ENCODE data around the gene TRAF3.

TRAF3 gene

DNA sequence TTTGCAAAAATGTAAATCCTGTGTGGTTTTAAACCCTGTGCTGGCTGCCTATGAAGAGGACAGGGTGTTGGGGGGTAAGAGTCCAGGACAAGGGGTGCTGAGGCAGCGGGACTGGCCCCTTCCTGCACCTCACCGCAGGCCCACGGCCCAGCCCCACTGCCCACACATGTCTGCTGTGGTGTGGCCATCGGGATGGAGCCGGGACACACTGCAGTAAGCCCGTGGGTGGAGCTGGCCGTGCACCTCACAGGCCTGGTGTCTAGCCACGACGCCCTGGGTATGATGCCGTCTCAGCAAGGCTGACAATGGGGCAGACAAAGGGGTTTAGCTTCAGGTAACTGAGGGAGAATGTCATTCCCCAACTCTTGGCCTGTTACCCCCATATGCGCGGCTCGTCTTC, 164.8 kb downstream of the TRAF3 start:
- no peak for DNase-seq

DNA sequence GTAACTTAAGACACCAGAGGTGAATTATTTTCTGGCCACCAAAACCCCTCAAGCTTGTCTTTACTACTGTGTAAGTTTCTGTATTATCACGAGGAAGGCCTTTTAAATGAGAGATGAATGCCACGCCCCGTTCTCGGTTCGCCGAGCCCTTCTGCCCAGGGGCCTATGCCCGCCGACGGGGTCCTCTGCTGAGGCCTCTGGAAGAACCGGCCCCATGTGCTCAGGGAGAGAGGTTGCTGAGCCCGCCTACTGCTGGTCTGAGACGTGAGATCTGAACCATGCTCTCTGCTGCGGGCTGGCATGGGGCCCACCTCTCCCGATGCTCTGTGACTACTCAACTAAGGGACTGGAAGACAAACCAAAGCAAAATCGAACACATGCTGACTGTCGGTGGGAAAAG, 166.2 kb downstream of the TRAF3 start:
- no peak for DNase-seq

DNA sequence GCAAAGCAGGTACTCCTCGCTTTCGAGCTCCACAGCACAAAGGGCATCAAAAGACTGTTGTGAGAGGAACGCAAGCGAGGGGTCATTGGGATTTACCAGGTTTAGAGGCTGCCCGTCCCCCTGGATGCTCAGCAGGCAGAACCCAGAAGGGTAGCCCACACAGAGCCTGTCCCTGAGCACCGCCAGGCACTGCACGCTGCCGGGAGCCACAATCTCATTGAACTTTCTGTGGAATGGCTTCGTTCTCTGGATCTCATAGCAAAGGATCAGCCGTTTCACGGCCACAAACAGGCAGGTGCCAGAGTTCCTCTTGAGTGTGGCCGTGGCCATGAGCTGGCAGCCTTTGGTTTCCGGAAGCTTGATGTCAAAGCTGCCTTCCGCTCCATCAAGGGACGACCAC, 166.7 kb downstream of the TRAF3 start:
- DNase-seq, result no peak

DNA sequence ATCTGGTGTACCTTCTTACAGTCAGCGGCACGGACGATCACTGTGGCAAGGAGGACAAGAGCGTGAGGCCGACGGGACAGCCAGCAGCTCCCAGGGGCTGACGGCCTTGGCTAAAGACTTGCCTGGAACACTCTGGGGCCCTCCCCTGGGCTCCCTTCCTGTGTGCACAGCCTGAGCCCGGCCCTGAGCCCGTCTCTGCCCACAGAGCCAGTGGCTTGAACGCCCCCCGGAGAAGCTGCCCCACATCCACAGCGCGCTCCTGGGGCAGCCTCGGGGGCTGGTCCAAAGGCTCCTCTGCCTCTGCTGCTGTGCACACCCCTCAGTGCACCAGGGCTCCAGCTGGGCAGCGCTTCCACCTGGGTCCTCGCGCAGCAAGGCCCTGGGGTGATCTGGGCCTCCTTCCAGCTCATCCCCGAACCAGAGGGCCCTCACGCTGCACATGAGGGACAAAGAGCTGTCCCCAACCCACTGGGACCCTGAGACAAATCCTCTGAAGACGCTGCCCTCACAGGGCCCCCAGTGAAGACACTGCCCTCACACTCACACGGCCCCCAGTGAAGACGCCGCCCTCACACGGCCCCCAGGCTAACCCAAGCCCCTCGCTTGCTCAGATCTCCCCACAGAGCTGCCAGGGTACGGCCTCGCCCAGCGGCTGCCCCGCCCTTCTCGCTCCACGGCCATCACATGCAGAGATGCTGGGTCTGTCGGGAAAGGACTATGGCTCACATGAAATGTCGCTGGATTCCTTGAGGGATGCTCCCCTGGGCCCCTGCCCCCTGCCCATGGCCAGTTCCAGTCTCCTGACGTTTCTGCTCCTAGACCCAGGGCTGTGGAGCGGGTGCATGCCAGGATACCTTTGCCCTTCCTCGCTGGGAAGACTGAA, 167.4 kb downstream of the TRAF3 start:
- DNase-seq, result no peak

- DNase-seq, result no peak
These were observed 168.3 kb downstream of the TRAF3 start for GRCh38 chr14:102945346-102946130.

DNA sequence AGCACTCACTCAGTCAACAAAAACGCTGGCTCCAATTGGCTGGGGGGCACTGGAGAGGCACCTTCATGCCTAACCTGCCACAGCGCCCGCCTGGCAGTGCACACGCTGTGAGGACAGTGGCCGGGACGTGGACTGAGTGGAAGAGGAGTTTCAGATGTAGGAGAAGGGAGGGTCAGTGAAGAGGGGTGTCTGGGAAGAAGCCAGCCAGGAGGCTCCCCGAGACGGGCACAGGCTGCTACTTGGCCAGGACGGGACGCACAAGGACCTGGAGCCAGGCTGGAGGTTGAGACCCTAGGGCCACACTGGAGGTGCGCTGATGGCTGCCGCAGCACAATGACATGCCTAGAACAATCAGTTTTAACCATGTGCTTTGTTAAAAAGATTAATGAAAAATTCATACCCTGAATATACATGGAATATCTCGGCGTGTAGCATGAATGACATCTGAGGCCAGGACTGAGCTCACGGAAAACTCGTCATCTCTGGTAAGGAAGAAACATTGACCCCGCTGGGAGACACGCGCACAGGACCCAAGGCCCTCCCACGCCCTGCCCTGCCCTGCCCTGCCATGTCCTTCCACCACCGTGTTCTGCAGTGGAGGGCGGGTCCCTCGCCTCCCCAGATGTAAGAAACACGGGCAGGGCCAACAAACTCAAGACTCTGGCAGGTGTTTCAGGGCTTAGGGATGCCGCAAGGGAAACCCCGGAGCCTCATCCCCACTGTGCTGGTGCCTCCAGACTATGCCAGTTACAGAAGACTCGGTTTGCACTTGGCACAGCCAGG, 170.3 kb downstream of the TRAF3 start:
- no peak for DNase-seq

- no peak for DNase-seq
These were observed 171.4 kb downstream of the TRAF3 start for GRCh38 chr14:102948698-102949061.

DNA sequence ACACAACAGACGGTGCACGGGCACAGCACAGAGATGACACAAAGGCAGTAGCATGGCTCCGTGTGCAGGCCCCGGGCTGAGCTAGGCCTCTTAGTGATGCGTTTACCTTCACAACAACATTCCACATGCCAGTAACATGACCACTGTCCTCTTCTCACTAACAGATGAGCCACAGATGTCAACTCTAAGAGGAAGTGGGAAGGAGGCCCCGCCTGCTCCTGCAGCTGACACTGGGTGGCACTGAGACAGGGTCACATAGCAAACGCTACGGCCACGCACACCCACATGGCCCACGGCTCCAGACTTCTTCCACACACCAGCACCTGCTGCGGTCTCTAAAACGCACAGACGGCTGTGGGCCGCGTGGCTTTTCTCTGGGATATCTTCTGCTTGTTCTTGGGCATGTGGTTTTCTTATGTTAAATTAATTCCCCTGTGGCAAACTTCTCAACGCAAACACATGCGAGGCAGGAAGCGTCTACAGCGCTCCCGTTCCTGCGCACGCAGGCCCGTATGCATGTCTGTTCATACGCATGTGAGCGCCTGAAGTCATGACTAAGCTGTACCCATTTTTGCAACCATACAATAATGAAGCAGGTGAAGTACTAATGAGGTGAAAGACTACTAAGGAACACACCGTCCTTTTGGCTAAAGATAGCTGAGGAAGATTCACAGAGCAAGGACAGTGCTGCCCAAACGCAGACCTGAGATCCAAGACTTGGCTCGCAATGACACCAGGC, 172.0 kb downstream of the TRAF3 start:
- DNase-seq, result no peak

GRCh38 chr14:102949801-102950451, 172.7 kb downstream of the TRAF3 start:
- DNase-seq, result no peak

GRCh38 chr14:102951034-102951433, 173.8 kb downstream of the TRAF3 start:
- no peak for DNase-seq

DNA sequence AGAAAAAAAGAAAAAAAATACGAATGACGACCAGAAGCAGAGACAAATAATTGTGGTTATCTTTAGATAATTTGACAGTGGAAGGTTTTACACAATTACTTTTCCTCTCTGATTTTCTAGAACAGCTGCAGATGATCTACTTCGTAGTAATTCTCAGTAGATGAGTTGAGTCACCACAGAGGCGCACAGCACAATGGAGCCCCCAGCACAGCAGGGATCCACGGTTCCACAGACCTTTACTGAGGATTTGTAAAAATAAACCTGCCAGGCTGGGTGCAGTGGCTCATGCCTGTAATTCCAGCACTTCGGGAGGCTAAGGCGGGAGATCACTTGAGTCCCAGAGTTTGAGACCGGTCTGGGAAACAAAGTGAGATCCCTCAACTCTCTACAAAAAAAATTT, 174.6 kb downstream of the TRAF3 start:
- DNase-seq, result no peak

DNA sequence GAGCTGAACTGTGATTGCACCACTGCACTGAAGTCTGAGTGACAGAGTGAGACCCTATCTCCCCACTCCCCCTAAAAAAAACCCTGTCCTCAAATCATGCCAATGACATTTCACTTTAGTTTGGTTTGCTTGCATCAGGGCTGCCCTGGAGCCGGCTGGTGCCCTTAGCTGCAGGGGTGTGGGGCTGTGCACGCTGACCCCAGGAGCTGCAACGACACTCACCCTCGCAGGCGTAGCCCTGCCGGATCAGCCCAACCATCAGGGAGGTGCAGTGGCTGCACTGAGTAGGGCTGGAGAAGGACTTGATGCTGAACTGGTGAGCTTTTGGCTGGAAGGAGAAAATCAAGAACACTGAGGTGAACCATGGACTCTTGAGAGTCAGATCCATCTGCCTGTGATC, 175.0 kb downstream of the TRAF3 start:
- DNase-seq, result no peak

DNA sequence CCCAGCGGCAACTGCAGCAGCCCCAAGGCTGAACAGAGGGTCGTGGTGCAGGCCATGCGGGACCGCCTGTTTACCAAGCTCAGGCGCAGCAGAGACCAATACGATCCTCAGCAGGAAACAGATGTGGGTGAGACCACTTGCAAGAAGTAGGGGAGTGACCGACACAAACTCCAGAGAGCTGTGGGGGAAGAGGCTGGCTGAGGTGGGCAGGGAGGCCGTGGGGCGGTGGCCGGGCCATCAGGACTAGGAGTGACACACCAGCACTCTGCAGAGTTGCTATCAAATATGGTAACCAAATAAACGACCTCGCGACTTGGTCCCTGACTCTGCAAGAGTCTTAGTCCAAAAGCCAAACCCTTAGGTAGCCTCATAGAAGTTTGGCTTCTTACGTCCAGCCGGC, 175.9 kb downstream of the TRAF3 start:
- DNase-seq, result no peak

DNA sequence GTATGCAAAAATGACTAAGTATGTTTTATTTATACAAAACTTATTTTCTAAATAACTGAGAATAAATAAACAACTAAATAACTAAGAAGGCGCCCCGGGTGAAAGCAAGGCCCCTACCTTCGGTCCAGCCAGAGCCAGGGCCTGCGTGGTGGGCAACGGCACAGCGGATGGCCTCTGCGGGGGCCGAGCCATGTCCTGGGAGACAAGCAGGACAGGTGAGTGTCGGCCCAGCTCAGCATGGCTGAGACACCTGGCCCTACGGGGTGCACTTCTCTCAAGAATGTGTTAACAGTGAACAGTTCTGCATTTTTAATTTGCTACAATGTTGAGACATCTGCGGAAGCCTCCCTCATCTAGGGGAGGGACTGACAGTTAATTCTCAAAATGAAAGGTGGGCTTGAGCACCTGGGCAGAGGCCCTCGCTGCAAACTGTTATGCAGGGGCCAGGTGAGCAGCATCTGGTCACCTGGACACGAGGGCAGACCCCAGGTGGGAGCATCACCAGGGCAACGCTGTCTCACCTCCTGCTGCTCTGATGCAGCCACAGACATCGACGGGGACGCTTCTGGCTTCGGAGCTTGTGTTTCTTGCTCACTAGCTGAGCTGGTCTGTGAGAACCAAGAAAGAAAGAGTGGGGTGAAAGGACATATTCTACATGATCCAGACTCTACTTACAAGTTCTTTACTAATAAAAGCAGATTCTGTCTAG, 177.0 kb downstream of the TRAF3 start:
- no peak for DNase-seq

DNA sequence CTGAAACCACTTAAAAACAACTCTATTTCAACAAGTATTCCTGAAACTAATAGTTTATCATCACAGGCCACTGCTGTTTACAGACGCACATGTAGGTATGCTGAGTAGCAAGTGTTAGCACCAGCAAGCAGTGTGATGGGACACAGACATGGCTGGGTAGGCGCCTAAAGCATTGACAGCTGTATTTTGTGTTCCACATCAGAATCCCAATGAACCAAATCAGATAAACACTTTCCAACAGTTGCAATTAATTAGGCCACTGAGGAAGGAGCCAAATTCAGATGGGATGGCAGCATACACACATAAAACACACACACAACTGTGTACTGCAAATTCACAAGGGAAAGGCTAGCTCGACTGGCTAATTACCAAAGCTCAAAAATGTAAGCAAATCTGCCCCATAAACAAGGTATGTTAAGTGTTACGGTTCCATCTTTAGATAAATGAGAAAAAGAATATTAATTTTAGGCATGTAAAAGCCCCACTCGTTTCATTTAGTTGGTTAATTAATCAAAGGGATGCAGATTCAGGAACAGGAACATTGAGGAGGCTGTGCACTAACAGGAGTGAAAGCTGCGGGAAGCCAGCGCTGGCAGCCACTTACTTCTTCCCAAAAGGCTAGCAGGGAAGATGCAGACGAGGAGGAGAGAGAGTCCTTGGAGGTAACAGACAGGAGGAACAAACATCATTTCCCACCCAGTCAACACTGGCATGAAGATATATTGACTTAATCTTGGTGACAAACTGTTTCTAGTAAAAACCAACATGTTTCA, 178.6 kb downstream of the TRAF3 start:
- no peak for DNase-seq

DNA sequence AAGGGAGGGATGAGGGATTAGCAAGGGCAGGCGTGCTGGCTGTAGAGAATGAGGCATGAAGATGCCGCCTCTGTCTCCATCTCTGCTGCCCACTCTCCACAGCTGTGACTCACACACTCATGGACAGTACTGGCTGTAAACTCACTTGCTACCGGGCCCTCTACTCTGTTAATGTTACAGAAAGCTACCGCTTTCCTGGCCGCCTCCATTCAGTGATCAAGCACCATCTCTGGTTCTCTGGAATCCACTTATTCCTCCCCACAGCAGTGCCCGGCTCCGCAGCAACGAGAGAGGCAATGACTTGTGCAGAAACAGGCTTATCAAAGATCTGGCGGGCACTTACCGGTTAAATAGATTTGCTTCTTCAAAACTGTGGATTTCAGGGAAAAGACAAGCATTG, 180.0 kb downstream of the TRAF3 start:
- DNase-seq, result no peak

- no peak for DNase-seq
These were observed 181.2 kb downstream of the TRAF3 start for GRCh38 chr14:102958461-102958860.
